H1 (cell line): Measurements from ENCODE around the gene DDX42.

Experiments
- CTCF ChIP-seq, 3 experiments: IDR thresholded peaks; 1 replicate in 2 of 3; 2 replicates in 1 of 3; pipeline versions ENCODE4 v1.5.1 to v1.6.1; 2011; ENCODE audit warnings: low read length in 3 of 3, mild to moderate bottlenecking in 3 of 3, inconsistent platforms in 2 of 3, low read depth in 1 of 3, moderate library complexity in 1 of 3; ENCODE audit not compliant: insufficient read depth in 1 of 3; ENCODE audit errors: control extremely low read depth in 1 of 3
- MAX ChIP-seq: IDR thresholded peaks from 2 replicates; pipeline ENCODE4 v1.6.1; 2012; ENCODE audit warnings: inconsistent platforms
- NRF1 ChIP-seq: IDR thresholded peaks from 2 replicates; pipeline ENCODE4 v1.6.1; 2011; ENCODE audit warnings: mild to moderate bottlenecking, low read depth, low read length, improper control_type of control experiment
- RBBP5 ChIP-seq: IDR thresholded peaks from 2 replicates; pipeline ENCODE4 v1.7.1; 2012; ENCODE audit warnings: low read depth, mild to moderate bottlenecking, inconsistent platforms, low read length, moderate library complexity, borderline replicate concordance
- RXRA ChIP-seq: IDR thresholded peaks from 2 replicates; pipeline ENCODE4 v1.6.1; 2011; ENCODE audit warnings: low read depth, mild to moderate bottlenecking, low read length, moderate library complexity; ENCODE audit not compliant: insufficient read depth
- TAF7 ChIP-seq: optimal IDR thresholded peaks from 2 replicates; pipeline ENCODE3; 2011; ENCODE audit warnings: low read depth, mild to moderate bottlenecking, inconsistent platforms, low read length, moderate library complexity, borderline replicate concordance
- YY1 ChIP-seq: IDR thresholded peaks from 2 replicates; pipeline ENCODE4 v1.6.1; 2011; ENCODE audit warnings: low read depth, mild to moderate bottlenecking, low read length

- TF ChIP-seq RXRA: no peak
- TF ChIP-seq MAX: no peak
- TF ChIP-seq YY1: no peak
- no peak for TF ChIP-seq RBBP5
- no peak for TF ChIP-seq CTCF (IDR thresholded peaks at IDR 0.05; ENCODE audit: control extremely low read depth in 1 of 3, insufficient read depth in 1 of 3, low read depth in 1 of 3, low read length in 3 of 3)
- TF ChIP-seq NRF1: no peak
- no peak for TF ChIP-seq TAF7
Measured at GRCh38 chr17:63837480-63837879, 63.5 kb downstream of the DDX42 start.
